ENCODE data around the gene ZDHHC8.

The ZDHHC8 gene

DNA sequence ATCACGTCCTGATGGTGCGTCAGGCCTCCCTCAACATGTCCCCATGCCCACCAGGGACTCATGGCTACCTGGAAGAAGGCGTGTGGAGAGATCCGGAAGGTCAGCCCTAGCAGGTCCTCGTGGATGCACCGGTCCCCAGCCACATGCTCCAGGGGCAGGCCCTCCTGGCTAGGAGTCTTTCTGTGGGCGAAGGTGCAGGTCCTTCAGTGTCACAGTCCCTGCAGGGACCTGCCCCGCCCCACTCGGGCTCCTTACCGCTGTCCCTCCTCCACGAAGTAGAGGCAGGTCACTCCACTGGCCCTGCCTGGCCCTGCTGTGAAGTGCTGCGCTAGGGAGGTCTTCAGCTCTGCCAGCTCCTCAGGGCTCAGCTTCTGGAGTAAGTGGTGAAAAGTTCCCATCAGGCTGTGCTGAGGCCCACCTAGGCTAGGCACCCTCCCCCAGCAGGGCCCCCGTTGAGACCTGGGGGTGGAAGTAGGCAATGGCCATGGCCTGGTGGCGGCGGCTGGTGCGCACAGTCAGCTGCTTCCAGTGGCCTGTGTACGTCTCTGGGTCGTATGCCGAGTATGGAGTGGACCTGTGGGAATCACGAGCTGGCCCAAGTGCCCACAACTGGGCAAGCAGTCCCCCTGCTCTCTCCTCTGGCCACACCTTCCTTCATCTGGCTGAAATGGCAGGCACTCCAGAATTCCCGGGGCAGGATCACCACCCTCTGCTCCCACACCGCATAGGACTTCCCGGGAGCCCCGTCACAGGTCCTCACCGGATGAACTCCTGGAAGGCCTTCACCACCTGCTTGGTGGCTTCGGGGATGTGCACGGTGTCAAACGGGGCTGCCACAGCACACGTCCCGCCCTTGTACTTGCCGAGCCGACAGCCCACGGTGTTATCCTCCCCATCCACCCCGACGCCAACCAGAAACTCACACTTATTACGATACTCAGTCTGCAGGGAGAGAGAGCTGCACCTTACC lies 16.8 kb upstream of the ZDHHC8 start:
- DNase-seq, result no peak

DNA sequence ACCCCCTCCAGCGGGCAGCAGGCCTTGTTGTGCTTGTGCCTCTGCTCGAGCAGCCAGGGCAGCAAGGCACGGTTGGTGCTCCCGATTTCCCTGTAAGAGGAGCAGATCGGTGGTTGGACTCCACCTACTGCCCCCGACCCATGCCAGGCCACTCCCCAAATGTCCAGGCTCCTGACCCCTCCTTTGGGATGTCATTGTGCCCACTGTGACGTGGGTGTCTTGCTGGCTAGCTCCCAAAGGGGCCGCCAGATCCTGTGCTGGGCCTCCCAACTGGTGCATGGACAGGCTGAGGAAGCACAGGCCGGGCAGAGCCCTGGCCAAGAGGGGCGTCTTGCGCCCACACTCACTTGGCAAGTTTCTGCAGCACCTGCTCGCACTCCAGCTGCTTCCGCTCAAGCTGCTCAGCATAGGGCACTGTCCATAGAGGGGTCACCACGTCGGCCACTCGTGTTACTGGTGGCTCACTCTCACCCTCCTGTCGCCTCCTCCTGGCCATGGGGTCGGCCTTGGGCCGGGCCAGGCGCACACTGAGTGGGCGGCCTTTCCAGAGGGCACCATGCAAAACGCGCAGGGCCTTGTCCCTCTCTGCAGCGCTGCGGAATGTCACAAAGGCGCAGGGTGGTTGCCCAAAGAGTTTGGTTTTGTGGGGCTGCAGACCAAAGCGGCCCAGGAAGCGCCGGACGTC lies 15.8 kb upstream of the ZDHHC8 start, which contains the start of gene RANBP1:
Gene RANBP1, plus strand, starts transcription at position 414 of the 685 bp plus-strand sequence. Its CDS starts 81 bp downstream, at position 495.
- no peak for DNase-seq

- no peak for DNase-seq
Observed at GRCh38 chr22:20116376-20116950, 15.1 kb upstream of the ZDHHC8 start.

GRCh38 chr22:20116951-20117632 lies 14.5 kb upstream of the ZDHHC8 start, which contains the start of gene TRMT2A:
TSS of gene TRMT2A (minus strand) at chr22:20117226. CDS start at chr22:20116906, 320 bp downstream.
- peak; percentile 86 for DNase-seq

DNA sequence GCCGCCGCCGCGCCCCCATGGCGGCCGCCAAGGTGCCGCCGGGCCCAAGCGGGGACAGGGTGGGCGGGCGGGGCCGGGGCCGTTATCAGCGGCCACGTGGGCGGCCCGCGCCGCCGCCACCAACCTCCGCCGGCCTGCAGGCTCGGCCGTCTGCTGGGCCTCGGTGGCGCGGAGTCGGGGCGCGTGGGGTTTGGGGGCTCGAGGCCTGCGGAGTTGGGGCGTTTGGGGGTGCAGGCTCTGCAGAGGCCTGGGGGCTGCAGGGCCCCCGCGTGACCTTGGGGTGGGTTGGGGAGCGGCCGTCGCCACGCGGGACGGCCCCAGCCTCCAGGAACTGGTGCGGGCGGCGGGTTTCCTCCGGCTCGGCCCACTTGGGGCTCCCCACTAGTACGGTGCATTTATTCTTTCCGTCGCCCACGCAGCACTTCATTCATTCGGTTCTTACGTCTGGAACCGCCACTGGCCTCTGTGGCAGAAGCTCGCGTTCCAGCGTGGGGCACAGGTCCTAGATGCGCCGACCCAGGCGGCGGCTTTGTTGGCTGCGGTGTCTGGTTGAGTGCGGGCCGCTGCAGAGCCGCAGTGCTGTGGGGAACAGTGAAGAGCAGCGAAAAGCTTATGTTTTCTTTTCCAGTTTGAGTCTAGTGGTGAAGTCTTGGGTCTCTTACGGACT lies 13.8 kb upstream of the ZDHHC8 start:
- DNase-seq, result no peak

- no peak for DNase-seq
Observed at GRCh38 chr22:20118300-20119020, 13.1 kb upstream of the ZDHHC8 start.

GRCh38 chr22:20121856-20122415 lies 9.7 kb upstream of the ZDHHC8 start:
- no peak for DNase-seq

DNA sequence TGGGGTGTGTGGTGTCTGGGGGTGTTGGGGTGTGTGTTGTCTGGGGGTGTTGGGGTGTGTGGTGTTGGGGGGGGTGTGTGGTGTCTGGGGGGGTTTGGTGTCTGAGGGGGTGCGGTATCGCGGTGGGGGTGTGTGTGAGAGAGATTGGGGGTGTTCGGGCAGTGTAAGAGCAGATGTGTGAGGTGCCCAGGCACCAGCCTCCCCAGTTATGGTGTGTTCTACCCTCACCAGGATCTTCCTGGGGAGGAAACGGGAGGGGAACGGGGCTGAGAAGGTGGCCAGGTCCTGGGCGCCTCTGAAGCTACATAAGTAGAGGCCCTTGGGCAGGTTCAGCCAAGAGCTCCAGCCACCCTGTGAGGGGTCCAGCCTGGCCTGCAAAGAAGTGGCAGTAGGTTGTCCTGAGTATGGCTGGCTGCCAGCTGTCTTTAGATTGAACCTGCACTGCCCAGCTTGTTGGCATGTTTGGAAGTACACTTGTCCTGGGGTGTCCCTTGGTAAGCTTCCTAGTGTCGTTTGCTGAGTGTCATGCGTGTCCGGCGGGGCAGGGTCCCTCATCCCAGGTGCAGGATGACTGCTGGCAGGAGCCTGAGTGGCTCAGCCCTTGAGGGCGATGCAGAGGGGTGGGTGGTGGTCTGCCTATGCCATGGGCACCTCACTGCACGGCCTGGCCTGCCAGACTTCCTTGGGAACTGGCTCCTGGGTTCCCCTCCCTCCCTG lies 8.1 kb upstream of the ZDHHC8 start:
- no peak for DNase-seq

DNA sequence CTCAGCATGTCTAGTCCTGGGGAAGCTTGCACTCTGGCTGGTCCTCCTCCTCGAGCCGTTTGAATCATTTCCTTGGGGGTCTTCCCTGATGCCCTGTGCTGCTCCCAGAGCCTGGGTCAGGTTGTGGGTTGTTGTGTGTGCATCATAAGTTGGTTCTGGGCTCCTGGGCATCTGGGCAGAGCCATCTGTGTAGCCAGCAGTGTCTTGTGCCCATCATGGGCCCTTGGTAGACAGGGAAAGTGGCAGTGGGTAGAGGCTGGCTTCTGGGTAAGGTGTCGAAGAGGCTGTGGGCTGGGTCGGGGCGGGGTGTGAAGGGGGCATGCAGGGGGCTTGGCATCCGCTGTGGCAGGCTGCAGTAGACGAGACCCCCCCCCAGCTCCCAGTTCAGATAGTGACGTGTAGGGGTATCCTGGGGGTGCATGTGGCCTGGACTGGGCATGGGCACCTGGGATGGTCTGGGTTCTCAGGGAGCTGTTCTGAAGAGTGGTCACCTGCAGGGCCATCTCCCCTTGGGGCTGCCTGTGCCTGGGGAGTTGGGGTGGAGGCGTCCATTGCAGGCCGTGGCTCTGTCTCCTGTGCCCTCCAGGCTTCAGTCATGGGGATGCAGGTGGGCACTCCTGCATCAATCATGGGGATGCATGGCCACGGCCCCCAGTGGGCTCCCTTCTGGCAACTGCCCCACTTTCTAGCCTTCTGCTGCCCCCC lies 7.4 kb upstream of the ZDHHC8 start:
- no peak for DNase-seq

- DNase-seq, result no peak
Observed at GRCh38 chr22:20125201-20126174, 6.1 kb upstream of the ZDHHC8 start.

- no peak for DNase-seq
Observed at GRCh38 chr22:20126284-20127029, 5.1 kb upstream of the ZDHHC8 start.

GRCh38 chr22:20127318-20127868 lies 4.2 kb upstream of the ZDHHC8 start:
- DNase-seq, result no peak

DNA sequence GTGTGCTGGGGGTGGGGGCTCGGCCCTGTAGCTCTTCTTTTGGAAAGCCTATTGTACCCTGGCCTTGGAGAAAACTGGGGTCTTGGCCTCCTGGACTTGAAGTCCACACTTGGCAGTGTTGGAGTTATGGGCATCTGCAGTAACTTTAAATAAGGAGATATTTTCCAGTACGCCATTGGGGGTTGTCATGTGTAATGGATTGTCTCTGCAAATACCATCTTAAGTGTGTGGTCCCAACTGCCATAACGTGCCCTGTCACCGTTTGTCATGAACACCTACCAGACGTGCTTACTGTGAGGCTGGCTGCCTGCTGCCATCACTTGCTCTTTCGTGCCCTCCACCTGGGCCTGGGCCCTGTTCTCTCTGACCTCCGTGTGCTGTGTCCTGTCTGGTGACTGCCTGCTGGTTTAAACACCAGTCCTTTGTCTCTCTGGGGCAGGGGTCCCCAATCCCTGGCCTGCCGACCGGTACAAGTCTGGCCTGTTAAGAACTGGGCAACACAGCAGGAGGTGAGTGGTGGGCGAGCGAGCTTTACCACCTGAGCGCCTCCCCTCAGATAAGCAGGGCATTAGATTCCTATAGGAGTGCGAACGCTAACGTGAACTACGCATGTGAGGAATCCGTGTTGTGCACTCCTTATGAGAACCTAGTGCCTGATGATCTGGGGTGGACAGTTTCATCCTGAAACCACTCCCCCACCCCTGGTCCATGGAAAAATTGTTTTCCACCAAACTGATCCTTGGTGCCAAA lies 3.6 kb upstream of the ZDHHC8 start:
- no peak for DNase-seq

GRCh38 chr22:20128619-20128901 lies 3.0 kb upstream of the ZDHHC8 start:
- no peak for DNase-seq

DNA sequence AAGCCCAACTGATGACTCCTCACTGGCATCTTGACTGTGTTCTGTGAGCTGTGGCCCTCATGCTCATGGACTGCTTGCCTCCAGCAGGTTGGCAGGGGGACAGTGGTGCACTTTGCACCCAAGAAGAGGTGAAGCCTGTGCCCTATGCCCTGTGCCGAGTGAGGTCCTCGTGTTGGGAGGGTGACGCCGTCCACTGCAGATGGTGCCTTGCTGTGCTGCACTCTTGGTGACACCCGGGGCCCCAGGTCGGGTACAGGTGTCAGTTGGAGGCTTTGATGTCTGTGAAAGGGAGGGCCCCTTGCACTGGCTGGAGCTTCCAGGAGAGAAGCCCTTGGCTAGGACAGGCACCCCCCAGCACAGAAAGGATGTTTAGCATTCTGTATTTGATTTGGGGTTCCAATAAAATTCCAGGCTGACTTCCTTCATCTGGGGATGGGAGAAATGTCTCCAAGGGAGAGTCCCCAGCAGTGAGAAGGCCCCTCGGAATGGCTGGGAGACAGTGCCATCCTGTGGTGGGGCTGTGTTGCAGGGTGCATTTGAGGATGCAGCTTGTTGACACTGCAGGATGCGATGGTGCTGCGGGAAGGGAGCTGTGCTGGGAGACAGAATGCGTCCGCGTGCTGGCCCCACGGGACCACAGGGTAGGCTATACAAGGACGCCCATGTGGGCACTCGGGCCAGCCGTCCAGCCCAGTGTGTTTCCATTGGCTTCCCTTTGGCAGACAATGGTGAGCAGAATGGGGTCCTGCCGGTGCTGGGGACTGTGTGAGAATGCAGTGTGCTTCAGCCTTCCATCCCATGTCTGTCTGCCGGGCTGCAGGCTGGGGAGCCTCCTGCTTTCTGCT lies 2.5 kb upstream of the ZDHHC8 start:
- DNase-seq, result no peak

DNA sequence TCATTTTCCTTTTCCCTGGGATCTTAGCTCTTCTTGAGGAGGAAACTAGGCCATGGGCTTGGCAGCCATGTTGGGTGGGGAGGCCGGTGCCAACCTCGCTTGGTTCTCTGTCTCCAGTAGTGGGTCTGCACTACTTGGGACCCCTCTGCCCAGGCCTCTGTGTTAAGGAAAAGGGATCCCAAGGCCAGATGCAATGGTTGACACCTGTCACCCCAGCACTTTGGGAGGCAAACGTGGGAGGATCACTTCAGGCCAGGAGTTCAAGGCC lies 1.9 kb upstream of the ZDHHC8 start:
- no peak for DNase-seq
